ENCODE data around the gene INTS13. TPM values are rescaled to one million over a fixed set of nuclear protein-coding genes. Genes with fewer than 3 reads are reported as not detected.

The INTS13 gene
- total RNA-seq, 4 donors from 2014 or later, result 6.4 to 120 (median 15.7) TPM

GRCh38 chr12:26921886-26922285 lies 15.9 kb downstream of the INTS13 start:
- WGBS, 2 donors (ENCODE audit: low coverage in 1 of 2), result 80 to 91% methylated on average over 3 of the region's 3 CpGs
- Histone ChIP-seq H3K4me1 (no peaks in the 10 kb centered on the region), H3K4me3 (no peak overlapping the region), H3K9me3 (no peaks in the 10 kb centered on the region), H3K27ac (no peak overlapping the region), H3K36me3 (peaks cover 0 to 50% (median 19%) of the 10 kb centered on the region in 4 donors), H3K27me3 (no peaks in the 10 kb centered on the region)
- intact Hi-C loops (cut with DNase I; ENCODE audit: low total_unique reads) (no loop called here), in situ Hi-C loops (cut with MboI; ENCODE audit: low pct_ligation_motif_present in 1 of 4, low pct_unique_long_range_greater_than_20kb in 1 of 4, low sequenced_read_pairs in 3 of 4) (no loop called here)
- DNase-seq, result no peak
- TF ChIP-seq CTCF (IDR thresholded peaks at IDR 0.05) (no peak), POLR2A (IDR thresholded peaks at IDR 0.05) (no peak), POLR2AphosphoS5 (IDR thresholded peaks at IDR 0.05) (no peak), EP300 (IDR thresholded peaks at IDR 0.05; ENCODE audit: low read depth) (no peak)

GRCh38 chr12:26919216-26919555 lies 18.6 kb downstream of the INTS13 start:
- Histone ChIP-seq H3K36me3 (peaks cover 0 to 35% (median 12%) of the 10 kb centered on the region in 4 donors), H3K9me3 (no peaks in the 10 kb centered on the region), H3K27me3 (no peaks in the 10 kb centered on the region), H3K4me3 (no peak overlapping the region), H3K4me1 (no peaks in the 10 kb centered on the region), H3K27ac (no peak overlapping the region)
- TF ChIP-seq POLR2A (IDR thresholded peaks at IDR 0.05), result no peak
- TF ChIP-seq EP300 (IDR thresholded peaks at IDR 0.05; ENCODE audit: low read depth), result no peak
- no peak for TF ChIP-seq POLR2AphosphoS5 (IDR thresholded peaks at IDR 0.05)
- no peak for TF ChIP-seq CTCF (IDR thresholded peaks at IDR 0.05)
- in situ Hi-C loops (cut with MboI; ENCODE audit: low pct_ligation_motif_present in 1 of 4, low pct_unique_long_range_greater_than_20kb in 1 of 4, low sequenced_read_pairs in 3 of 4) (no loop called here), intact Hi-C loops (cut with DNase I; ENCODE audit: low total_unique reads) (no loop called here)
- 92 to 100% methylated on average over 2 of the region's 2 CpGs for WGBS, 2 donors (ENCODE audit: low coverage in 1 of 2)
- DNase-seq, result no peak

GRCh38 chr12:26918321-26919215 lies 19.2 kb downstream of the INTS13 start:
- in situ Hi-C loops (cut with MboI; ENCODE audit: low pct_ligation_motif_present in 1 of 4, low pct_unique_long_range_greater_than_20kb in 1 of 4, low sequenced_read_pairs in 3 of 4) (no loop called here), intact Hi-C loops (cut with DNase I; ENCODE audit: low total_unique reads) (no loop called here)
- Histone ChIP-seq H3K4me3 (no peak overlapping the region), H3K4me1 (no peaks in the 10 kb centered on the region), H3K9me3 (no peaks in the 10 kb centered on the region), H3K27ac (no peak overlapping the region), H3K36me3 (peaks cover 0 to 34% (median 11%) of the 10 kb centered on the region in 4 donors), H3K27me3 (no peaks in the 10 kb centered on the region)
- DNase-seq, result no peak
- 79 to 94% methylated on average over 5 of the region's 5 CpGs for WGBS, 2 donors (ENCODE audit: low coverage in 1 of 2)
- TF ChIP-seq CTCF (IDR thresholded peaks at IDR 0.05) (no peak), EP300 (IDR thresholded peaks at IDR 0.05; ENCODE audit: low read depth) (no peak), POLR2A (IDR thresholded peaks at IDR 0.05) (no peak), POLR2AphosphoS5 (IDR thresholded peaks at IDR 0.05) (no peak)

GRCh38 chr12:26906704-26907103 lies 31.1 kb downstream of the INTS13 start:
- TF ChIP-seq POLR2AphosphoS5 (IDR thresholded peaks at IDR 0.05), result no peak
- TF ChIP-seq POLR2A (IDR thresholded peaks at IDR 0.05), result no peak
- TF ChIP-seq CTCF (IDR thresholded peaks at IDR 0.05), result no peak
- TF ChIP-seq EP300 (IDR thresholded peaks at IDR 0.05; ENCODE audit: low read depth), result no peak
- peaks cover 0 to 51% (median 16%) of the 10 kb centered on the region in 4 donors for H3K36me3 ChIP-seq
- no peak overlapping the region for H3K4me3 ChIP-seq
- in situ Hi-C loops (cut with MboI; ENCODE audit: low pct_ligation_motif_present in 1 of 4, low pct_unique_long_range_greater_than_20kb in 1 of 4, low sequenced_read_pairs in 3 of 4) (no loop called here), intact Hi-C loops (cut with DNase I; ENCODE audit: low total_unique reads) (no loop called here)
- no peaks in the 10 kb centered on the region for H3K27me3 ChIP-seq
- DNase-seq, result no peak
- no peak overlapping the region for H3K27ac ChIP-seq
- H3K4me1 ChIP-seq, result no peaks in the 10 kb centered on the region
- peaks cover 0 to 4% of the 10 kb centered on the region in 2 donors for H3K9me3 ChIP-seq
- 23% methylated on average over 1 of the region's 1 CpG; no CpG with 5 or more reads in 1 of the 2 donors for WGBS, 2 donors (ENCODE audit: low coverage in 1 of 2)
